HepG2 (cell line): ENCODE data around the gene RNASE11. TPM values are rescaled to one million over a fixed set of nuclear protein-coding genes. Genes with fewer than 3 reads are reported as not detected.
A peak's percentile ranks its signal among the peaks of the same experiment; 100 is the strongest.

Source experiments
- AKNA ChIP-seq: sonication (generic); formaldehyde crosslinking; IDR thresholded peaks from 2 replicates; pipeline ENCODE4 v1.4.0; 2020; ENCODE audit warnings: missing genetic modification reagents, borderline replicate concordance
- DNMT1 ChIP-seq: sonication (generic); formaldehyde crosslinking; IDR thresholded peaks from 2 replicates; pipeline ENCODE4 v1.5.1; 2020; ENCODE audit warnings: mild to moderate bottlenecking, missing genetic modification reagents
- FOXJ3 ChIP-seq: sonication (generic); formaldehyde crosslinking; IDR thresholded peaks from 2 replicates; pipeline ENCODE4 v1.4.0; 2020; ENCODE audit warnings: missing genetic modification reagents, mild to moderate bottlenecking, borderline replicate concordance
- FUBP1 ChIP-seq: sonication (generic); formaldehyde crosslinking; IDR thresholded peaks from 2 replicates; pipeline ENCODE4 v1.5.1; 2020; ENCODE audit warnings: missing genetic modification reagents, mild to moderate bottlenecking, borderline replicate concordance
- HMG20A ChIP-seq: IDR thresholded peaks from 2 replicates; pipeline ENCODE4 v1.6.1; 2016; ENCODE audit warnings: borderline replicate concordance
- HNRNPK ChIP-seq: fragments of 200-400 bp; formaldehyde crosslinking; IDR thresholded peaks from 2 replicates; pipeline ENCODE4 v1.6.1; 2018; ENCODE audit warnings: low read length, low read depth, moderate library complexity, mild to moderate bottlenecking; ENCODE audit not compliant: poor library complexity, severe bottlenecking
- HOXA9 ChIP-seq: sonication (generic); formaldehyde crosslinking; IDR thresholded peaks from 2 replicates; pipeline ENCODE4 v1.8.1; 2022; ENCODE audit warnings: missing genetic modification reagents, mild to moderate bottlenecking, moderate library complexity, borderline replicate concordance
- KDM1A ChIP-seq: IDR thresholded peaks from 2 replicates; pipeline ENCODE4 v1.6.1; 2016; ENCODE audit warnings: missing compliant biosample characterization
- KMT2B ChIP-seq: IDR thresholded peaks from 2 replicates; pipeline ENCODE4 v1.6.1; 2016; ENCODE audit warnings: missing genetic modification reagents, missing compliant biosample characterization
- NONO ChIP-seq, 2 experiments: fragments of 450-650 bp in 1 of 2; sonication (generic) in 1 of 2; formaldehyde crosslinking in 1 of 2; IDR thresholded peaks in 1 of 2; conservative IDR thresholded peaks in 1 of 2; 2 replicates each; pipeline versions ENCODE4 v1.6.1 to v1.8.0; 2017 to 2022; ENCODE audit warnings: mild to moderate bottlenecking in 1 of 2, missing genetic modification reagents in 1 of 2, moderate library complexity in 1 of 2
- TARDBP ChIP-seq: sonication (generic); formaldehyde crosslinking; IDR thresholded peaks from 2 replicates; pipeline ENCODE4 v1.8.0; 2022; ENCODE audit warnings: mild to moderate bottlenecking, missing genetic modification reagents
- ZNF317 ChIP-seq: sonication (generic); formaldehyde crosslinking; IDR thresholded peaks from 2 replicates; pipeline ENCODE4 v1.5.0; 2020; ENCODE audit warnings: mild to moderate bottlenecking, missing genetic modification reagents
- ZNF343 ChIP-seq: sonication (generic); formaldehyde crosslinking; IDR thresholded peaks from 2 replicates; pipeline ENCODE4 v1.4.0; 2020; ENCODE audit warnings: mild to moderate bottlenecking, missing genetic modification reagents
- ZNF614 ChIP-seq: IDR thresholded peaks from 2 replicates; pipeline ENCODE4 v1.6.1; 2018; ENCODE audit warnings: missing biosample characterization, missing genetic modification reagents, inconsistent platforms, borderline replicate concordance
- ZNF629 ChIP-seq: sonication (generic); formaldehyde crosslinking; conservative IDR thresholded peaks from 2 replicates; pipeline ENCODE4 v1.5.0; 2020; ENCODE audit warnings: missing genetic modification reagents
- polyA plus RNA-seq, 8 experiments: library from polyadenylated mRNA; depleted of rRNA in 3 of 8; stranded (reverse) in 7 of 8; unstranded in 1 of 8; fragments of >200 nt; fragmentation: Illumina TruSeq in 4 of 8; extraction: Trizol in 4 of 8; gene quantifications; 2 replicates each; pipeline versions ENCODE4 v1.2.1 to v1.2.3, GENCODE V29; 2011 to 2016; ENCODE audit warnings: low read depth in 4 of 8, missing spikeins in 1 of 8, mixed read lengths in 1 of 8; ENCODE audit not compliant: insufficient read depth in 1 of 8
- total RNA-seq, 5 experiments: library from RNA; depleted of rRNA; stranded (reverse); fragments of >200 nt; fragmentation: Illumina TruSeq; extraction: Trizol; gene quantifications; 2 replicates each; pipeline ENCODE4 v1.2.3, GENCODE V29; 2016; ENCODE audit warnings: low read depth in 1 of 5
- TF ChIP-seq, protein P1 (sequence below): sonication (generic); formaldehyde crosslinking; conservative IDR thresholded peaks from 2 replicates; pipeline ENCODE4 v1.4.0; 2020; ENCODE audit warnings: missing genetic modification reagents
- TF ChIP-seq, protein P2 (sequence below): IDR thresholded peaks from 2 replicates; pipeline ENCODE4 v1.6.1; 2016; ENCODE audit warnings: low read depth, borderline replicate concordance
- TF ChIP-seq, protein P3 (sequence below): sonication (generic); formaldehyde crosslinking; IDR thresholded peaks from 2 replicates; pipeline ENCODE4 v1.9.0; 2021; ENCODE audit warnings: missing genetic modification reagents, borderline replicate concordance

The RNASE11 gene
- total and polyA plus RNA-seq, 2 of the 13 experiments (the other 11 are each of a cell fraction or from before 2014, with no cell fraction given) = not detected

- TF ChIP-seq AKNA (CRISPR knock-in tag) (no peak), ZNF343 (CRISPR knock-in tag) (no peak; the same call in 1 of the 2 replicates), KDM1A (peak; percentile 64), KMT2B (peak; percentile 53), ZNF614 (peak; percentile 65; the same call in 1 of the 2 replicates), TARDBP (CRISPR knock-in tag) (peak; percentile 90), ZNF317 (CRISPR knock-in tag) (peak; percentile 75), FUBP1 (CRISPR knock-in tag) (no peak), HNRNPK (no peak), HMG20A (CRISPR knock-in tag) (no peak), NONO (IDR thresholded peaks at IDR 0.05) (no peak), NONO (CRISPR knock-in tag; conservative IDR thresholded peaks at IDR 0.05) (peak; percentile 93), HOXA9 (CRISPR knock-in tag) (no peak), DNMT1 (CRISPR knock-in tag) (no peak), FOXJ3 (CRISPR knock-in tag) (peak; percentile 95), ZNF629 (CRISPR knock-in tag) (peak; percentile 78)
- TF ChIP-seq, protein P1, sequence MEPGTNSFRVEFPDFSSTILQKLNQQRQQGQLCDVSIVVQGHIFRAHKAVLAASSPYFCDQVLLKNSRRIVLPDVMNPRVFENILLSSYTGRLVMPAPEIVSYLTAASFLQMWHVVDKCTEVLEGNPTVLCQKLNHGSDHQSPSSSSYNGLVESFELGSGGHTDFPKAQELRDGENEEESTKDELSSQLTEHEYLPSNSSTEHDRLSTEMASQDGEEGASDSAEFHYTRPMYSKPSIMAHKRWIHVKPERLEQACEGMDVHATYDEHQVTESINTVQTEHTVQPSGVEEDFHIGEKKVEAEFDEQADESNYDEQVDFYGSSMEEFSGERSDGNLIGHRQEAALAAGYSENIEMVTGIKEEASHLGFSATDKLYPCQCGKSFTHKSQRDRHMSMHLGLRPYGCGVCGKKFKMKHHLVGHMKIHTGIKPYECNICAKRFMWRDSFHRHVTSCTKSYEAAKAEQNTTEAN (CRISPR knock-in tag) = 0 out of 2 replicates have a peak, but pooled peaks have one; percentile 4
- TF ChIP-seq, protein P2, sequence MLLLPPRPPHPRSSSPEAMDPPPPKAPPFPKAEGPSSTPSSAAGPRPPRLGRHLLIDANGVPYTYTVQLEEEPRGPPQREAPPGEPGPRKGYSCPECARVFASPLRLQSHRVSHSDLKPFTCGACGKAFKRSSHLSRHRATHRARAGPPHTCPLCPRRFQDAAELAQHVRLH (CRISPR knock-in tag) = peak; percentile 80
- TF ChIP-seq, protein P3, sequence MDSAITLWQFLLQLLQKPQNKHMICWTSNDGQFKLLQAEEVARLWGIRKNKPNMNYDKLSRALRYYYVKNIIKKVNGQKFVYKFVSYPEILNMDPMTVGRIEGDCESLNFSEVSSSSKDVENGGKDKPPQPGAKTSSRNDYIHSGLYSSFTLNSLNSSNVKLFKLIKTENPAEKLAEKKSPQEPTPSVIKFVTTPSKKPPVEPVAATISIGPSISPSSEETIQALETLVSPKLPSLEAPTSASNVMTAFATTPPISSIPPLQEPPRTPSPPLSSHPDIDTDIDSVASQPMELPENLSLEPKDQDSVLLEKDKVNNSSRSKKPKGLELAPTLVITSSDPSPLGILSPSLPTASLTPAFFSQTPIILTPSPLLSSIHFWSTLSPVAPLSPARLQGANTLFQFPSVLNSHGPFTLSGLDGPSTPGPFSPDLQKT (CRISPR knock-in tag) = 0 out of 2 replicates have a peak, but pooled peaks have one; percentile 30
These were observed 25.6 kb upstream of the RNASE11 start (continued) for GRCh38 chr14:20613094-20614037.
